HFFc6 (cell line): ENCODE measurements around the gene OR2Y1. TPM values are rescaled to one million over a fixed set of nuclear protein-coding genes. Genes with fewer than 3 reads are reported as not detected.
"Not testable (repeated sequence)": the region's sequence is repeated elsewhere in the genome, so short reads cannot be mapped to it uniquely, and the experiment has no call there.

Source experiments
- DNase-seq: peaks from one replicate; pipeline ENCODE4 v3.0.0-alpha.2; 2018
- H3K27ac Mint-ChIP-seq: 2 replicates; pipeline ENCODE4 v1.8.0; 2020; ENCODE audit warnings: mild to moderate bottlenecking, mixed read lengths
- H3K27me3 Mint-ChIP-seq: 2 replicates; pipeline ENCODE4 v1.8.0; 2021; ENCODE audit warnings: mild to moderate bottlenecking, moderate library complexity, mixed read lengths; ENCODE audit not compliant: insufficient read depth
- H3K36me3 Mint-ChIP-seq: 2 replicates; pipeline ENCODE4 v1.8.0; 2021; ENCODE audit warnings: low read depth, mixed read lengths
- H3K4me1 Mint-ChIP-seq: 2 replicates; pipeline ENCODE4 v1.8.0; 2020; ENCODE audit warnings: low read depth, mixed read lengths
- H3K4me3 Mint-ChIP-seq: 2 replicates; pipeline ENCODE4 v1.8.0; 2020; ENCODE audit warnings: mild to moderate bottlenecking, moderate library complexity, mixed read lengths
- H3K9me3 Mint-ChIP-seq: 2 replicates; pipeline ENCODE4 v1.8.0; 2020; ENCODE audit warnings: mild to moderate bottlenecking, mixed read lengths
- CTCF ChIP-seq: fragments of 200-600 bp; sonication (generic); IDR thresholded peaks from 2 replicates; pipeline ENCODE4 v1.5.0; 2021; ENCODE audit warnings: antibody characterized with exemption, mild to moderate bottlenecking
- total RNA-seq, 6 experiments: library from RNA; stranded (reverse); fragmentation: NEBNext Ultra II Directional; extraction: Animal tissue kit (Norgen Biotek cat#: 25700); gene quantifications; 2 replicates in 1 of 6; 3 replicates in 5 of 6; pipeline ENCODE4 v1.2.3, GENCODE V29; 2021

Gene OR2Y1
- total RNA-seq, 6 experiments from 2014 or later, result not detected

GRCh38 chr5:180769821-180770220, 30.0 kb upstream of the OR2Y1 start:
- Mint-ChIP-seq H3K4me3 (no peak overlapping the region), H3K36me3 (no peaks in the 10 kb centered on the region; the same call in 1 of the 2 replicates), H3K9me3 (peaks cover 14% of the 10 kb centered on the region), H3K27ac (no peak overlapping the region), H3K4me1 (no peaks in the 10 kb centered on the region), H3K27me3 (peaks cover 4% of the 10 kb centered on the region)
- no peak for TF ChIP-seq CTCF
- no peak for DNase-seq

DNA sequence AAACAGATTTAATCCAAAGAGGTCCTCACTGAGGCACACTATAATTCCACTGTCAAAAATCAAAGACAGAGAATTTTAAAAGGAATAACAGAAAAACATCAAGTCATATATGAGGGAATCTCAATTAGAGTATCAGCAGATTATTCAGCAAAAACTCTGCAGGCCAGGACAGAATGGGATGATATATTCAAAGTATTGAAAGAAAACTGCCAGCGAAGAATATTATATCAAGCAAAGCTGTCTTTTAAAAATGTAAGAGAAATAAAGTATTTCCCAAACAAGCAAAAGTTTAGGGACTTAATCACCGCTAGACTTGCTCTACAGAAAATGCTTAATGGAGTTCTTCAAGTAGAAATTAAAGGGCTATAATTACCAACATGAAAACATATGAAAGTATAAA, 15.7 kb upstream of the OR2Y1 start:
- no peaks in the 10 kb centered on the region for H3K36me3 Mint-ChIP-seq
- no peaks in the 10 kb centered on the region for H3K4me1 Mint-ChIP-seq
- no peak for DNase-seq
- no peak overlapping the region for H3K4me3 Mint-ChIP-seq
- no peak overlapping the region for H3K27ac Mint-ChIP-seq
- no peaks in the 10 kb centered on the region; the same call in 1 of the 2 replicates for H3K27me3 Mint-ChIP-seq
- TF ChIP-seq CTCF, result no peak
- peaks cover 3% of the 10 kb centered on the region; the same call in 1 of the 2 replicates for H3K9me3 Mint-ChIP-seq

GRCh38 chr5:180744253-180744652, 4.4 kb upstream of the OR2Y1 start:
- no peaks in the 10 kb centered on the region; the same call in 1 of the 2 replicates for H3K9me3 Mint-ChIP-seq

DNA sequence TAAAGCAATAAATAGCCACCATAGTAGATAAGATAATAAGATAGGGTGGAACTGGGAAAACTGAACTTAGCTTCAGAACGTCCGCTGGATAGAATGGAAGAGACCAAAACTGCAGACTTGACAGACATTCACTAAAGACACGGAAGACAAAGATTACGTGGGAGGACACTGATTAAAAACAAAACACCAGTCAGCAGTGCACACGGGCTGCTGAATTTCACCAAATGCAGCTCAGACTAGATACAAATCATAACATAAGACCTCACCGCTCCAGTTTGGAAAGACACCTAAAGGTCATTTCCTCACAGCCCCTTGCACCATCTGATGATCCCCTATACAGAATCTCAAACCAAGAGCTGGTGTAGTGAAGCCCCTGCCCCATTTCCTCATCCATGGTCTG, 2.9 kb upstream of the OR2Y1 start:
- Mint-ChIP-seq H3K4me1 (no peaks in the 10 kb centered on the region), H3K4me3 (no peak overlapping the region), H3K9me3 (no peaks in the 10 kb centered on the region; the same call in 1 of the 2 replicates), H3K36me3 (no peaks in the 10 kb centered on the region), H3K27me3 (peaks cover 2% of the 10 kb centered on the region; the same call in 1 of the 2 replicates), H3K27ac (no peak overlapping the region)
- DNase-seq, result no peak
- TF ChIP-seq CTCF, result no peak

More at GRCh38 chr5:180744253-180744652, 4.4 kb upstream of the OR2Y1 start:
- H3K27me3 Mint-ChIP-seq, result peaks cover 2% of the 10 kb centered on the region; the same call in 1 of the 2 replicates
- TF ChIP-seq CTCF, result no peak
- no peak overlapping the region for H3K27ac Mint-ChIP-seq
- H3K36me3 Mint-ChIP-seq, result no peaks in the 10 kb centered on the region
- H3K4me3 Mint-ChIP-seq, result no peak overlapping the region
- no peak for DNase-seq
- H3K4me1 Mint-ChIP-seq, result no peaks in the 10 kb centered on the region

DNA sequence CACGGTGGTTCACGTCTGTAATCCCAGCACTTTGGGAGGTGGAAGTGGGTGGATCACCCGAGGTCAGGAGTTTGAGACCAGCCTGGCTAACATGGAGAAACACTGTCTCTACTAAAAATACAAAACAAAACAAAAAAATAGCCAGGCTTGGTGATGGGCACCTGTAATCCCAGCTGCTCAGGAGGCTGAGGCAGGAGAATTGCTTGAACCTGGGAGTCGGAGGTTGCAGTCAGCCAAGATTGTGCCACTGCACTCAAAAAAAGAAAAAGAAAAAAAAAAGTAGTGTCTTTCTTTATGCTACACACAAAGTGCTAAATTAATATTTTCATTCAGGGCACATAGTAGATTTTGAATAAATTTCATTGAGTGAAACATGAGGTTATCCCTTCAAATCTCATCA, 1.1 kb upstream of the OR2Y1 start:
- not testable (repeated sequence) for H3K9me3 Mint-ChIP-seq, H3K27ac Mint-ChIP-seq, H3K36me3 Mint-ChIP-seq, H3K4me3 Mint-ChIP-seq, H3K4me1 Mint-ChIP-seq, DNase-seq, H3K27me3 Mint-ChIP-seq

GRCh38 chr5:180739271-180739670, 587 bp downstream of the OR2Y1 start:
- no peaks in the 10 kb centered on the region; the same call in 1 of the 2 replicates for H3K9me3 Mint-ChIP-seq
- no peak overlapping the region for H3K4me3 Mint-ChIP-seq
- no peak for DNase-seq
- H3K4me1 Mint-ChIP-seq, result no peaks in the 10 kb centered on the region
- no peaks in the 10 kb centered on the region for H3K36me3 Mint-ChIP-seq
- no peaks in the 10 kb centered on the region; the same call in 1 of the 2 replicates for H3K27me3 Mint-ChIP-seq
- no peak for TF ChIP-seq CTCF
- no peak overlapping the region for H3K27ac Mint-ChIP-seq
